ENCODE results near the gene POU2F1. TPM values are rescaled to one million over a fixed set of nuclear protein-coding genes. Genes with fewer than 3 reads are reported as not detected.

The POU2F1 gene
- total and polyA plus RNA-seq, 9 donors: 3.9 to 24.6 (median 17.0) TPM

DNA sequence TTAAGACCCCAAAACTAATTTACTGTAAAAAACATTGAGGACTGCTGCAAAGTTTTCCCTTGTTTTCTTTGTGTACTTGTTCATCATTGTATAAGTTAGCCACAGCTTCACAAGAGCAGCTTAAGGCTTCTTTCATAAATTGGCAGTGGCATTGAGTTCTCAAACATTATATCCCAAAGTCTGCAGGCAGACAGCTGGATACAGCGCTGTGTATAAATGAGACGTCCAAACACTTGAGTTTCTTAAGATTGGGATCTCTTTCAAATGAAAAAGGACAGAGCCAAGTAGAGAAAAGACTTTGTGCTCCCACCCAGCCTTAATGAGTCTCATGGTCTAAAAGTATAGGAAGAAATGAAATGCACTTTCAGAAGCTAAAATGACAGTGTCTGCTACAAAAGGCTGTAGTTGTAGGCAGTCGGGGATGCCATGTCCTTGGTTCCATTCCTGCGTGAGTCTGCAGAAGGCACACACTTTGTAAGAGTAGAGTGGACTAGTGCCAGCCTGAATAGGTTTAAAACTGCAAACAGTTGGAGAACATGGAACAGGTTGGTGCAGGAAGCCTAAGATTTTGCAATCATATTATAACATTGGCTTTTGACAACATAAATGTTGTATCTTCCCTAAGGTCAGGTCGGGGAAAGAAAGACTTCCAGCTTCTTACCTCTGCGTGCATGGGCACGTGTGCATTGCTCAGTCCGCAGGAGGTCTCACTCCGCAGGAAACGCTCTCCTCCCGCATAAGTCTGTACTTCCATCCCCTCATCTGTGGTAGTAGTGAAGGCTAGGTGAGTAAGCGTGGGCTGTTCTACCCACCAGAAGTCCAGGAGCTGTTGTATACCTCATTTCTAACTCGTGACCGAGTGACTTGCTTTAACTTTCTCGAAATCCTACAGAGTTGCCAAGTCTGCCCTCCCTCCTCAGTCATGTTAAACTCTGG lies 203.3 kb downstream of the POU2F1 start:
- no peaks in the 10 kb centered on the region for H3K4me1 ChIP-seq (ENCODE audit: insufficient read depth)
- H3K27me3 ChIP-seq: no peaks in the 10 kb centered on the region
- no peak overlapping the region for H3K4me3 ChIP-seq
- H3K27ac ChIP-seq: no peak overlapping the region
- no peaks in the 10 kb centered on the region for H3K9me3 ChIP-seq
- WGBS, 3 donors: 88 to 92% (median 90%) methylated on average over 15 of the region's 15 CpGs
- no peak for TF ChIP-seq CTCF (IDR thresholded peaks at IDR 0.05)
- no peak for TF ChIP-seq EP300 (IDR thresholded peaks at IDR 0.05)
- TF ChIP-seq POLR2A (IDR thresholded peaks at IDR 0.05): no peak
- intact Hi-C loops (cut with DNase I): no loop called here
- no peak for DNase-seq
- no peaks in the 10 kb centered on the region for H3K36me3 ChIP-seq

GRCh38 chr1:167425482-167425881 lies 204.8 kb downstream of the POU2F1 start:
- intact Hi-C loops (cut with DNase I): no loop called here
- TF ChIP-seq POLR2A (IDR thresholded peaks at IDR 0.05): no peak
- no peak for TF ChIP-seq EP300 (IDR thresholded peaks at IDR 0.05)
- TF ChIP-seq CTCF (IDR thresholded peaks at IDR 0.05): no peak
- no peak for DNase-seq
- no peak overlapping the region for H3K4me3 ChIP-seq
- H3K4me1 ChIP-seq (ENCODE audit: insufficient read depth): no peaks in the 10 kb centered on the region
- no peaks in the 10 kb centered on the region for H3K27me3 ChIP-seq
- no peaks in the 10 kb centered on the region for H3K9me3 ChIP-seq
- H3K36me3 ChIP-seq: no peaks in the 10 kb centered on the region
- WGBS, 3 donors: 86 to 89% (median 87%) methylated on average over 7 of the region's 7 CpGs
- no peak overlapping the region for H3K27ac ChIP-seq

- Histone ChIP-seq H3K4me3 (no peak overlapping the region), H3K9me3 (no peaks in the 10 kb centered on the region), H3K4me1 (ENCODE audit: insufficient read depth) (no peaks in the 10 kb centered on the region), H3K27me3 (no peaks in the 10 kb centered on the region), H3K27ac (no peak overlapping the region), H3K36me3 (no peaks in the 10 kb centered on the region)
- intact Hi-C loops (cut with DNase I): no loop called here
- 70 to 82% (median 81%) methylated on average over 4 of the region's 4 CpGs for WGBS, 3 donors
- no peak for TF ChIP-seq POLR2A (IDR thresholded peaks at IDR 0.05)
- TF ChIP-seq CTCF (IDR thresholded peaks at IDR 0.05): no peak
- no peak for TF ChIP-seq EP300 (IDR thresholded peaks at IDR 0.05)
- no peak for DNase-seq
Measured at GRCh38 chr1:167426716-167427115, 206.0 kb downstream of the POU2F1 start.

DNA sequence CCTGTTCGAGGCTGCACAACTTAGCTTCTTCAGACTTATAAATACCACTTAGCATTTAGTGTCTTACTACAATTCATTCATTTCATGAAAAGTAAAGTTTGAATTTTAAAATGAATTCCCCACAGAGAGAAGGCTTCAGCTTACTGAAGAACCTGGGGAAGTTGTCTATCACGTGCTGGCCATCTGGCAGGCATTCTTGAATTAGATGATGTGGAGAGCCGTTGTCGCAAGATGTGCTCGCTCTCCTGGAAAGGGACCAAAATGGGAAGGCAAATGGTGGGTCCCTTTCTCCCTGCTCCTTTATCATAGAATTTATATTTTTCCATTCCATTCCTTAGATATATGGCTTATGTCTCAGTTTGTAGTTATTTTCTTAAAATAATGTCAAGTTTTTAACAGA lies 207.2 kb downstream of the POU2F1 start:
- Histone ChIP-seq H3K4me1 (ENCODE audit: insufficient read depth) (no peaks in the 10 kb centered on the region), H3K27me3 (no peaks in the 10 kb centered on the region), H3K27ac (no peak overlapping the region), H3K36me3 (no peaks in the 10 kb centered on the region), H3K4me3 (no peak overlapping the region), H3K9me3 (no peaks in the 10 kb centered on the region)
- 45 to 65% (median 48%) methylated on average over 5 of the region's 5 CpGs for WGBS, 3 donors
- no peak for DNase-seq
- no peak for TF ChIP-seq CTCF (IDR thresholded peaks at IDR 0.05)
- TF ChIP-seq POLR2A (IDR thresholded peaks at IDR 0.05): no peak
- no peak for TF ChIP-seq EP300 (IDR thresholded peaks at IDR 0.05)
- intact Hi-C loops (cut with DNase I): no loop called here

All from ovary (tissue), 9 donors.